Activated CD8-positive, alpha-beta memory T cell treated with anti-CD3 and anti-CD28 coated beads for 1 hour (primary cell): ENCODE measurements around the gene NSD2.
"Not testable (repeated sequence)": the region's sequence is repeated elsewhere in the genome, so short reads cannot be mapped to it uniquely, and the experiment has no call there.

Experiments used
- DNase-seq, 2 donors: peaks; one replicate each; pipeline ENCODE4 v3.0.0-alpha.2; 2020; ENCODE audit warnings: low read depth in 1 of 2; ENCODE audit errors: extremely low read depth in 1 of 2

The NSD2 gene

DNA sequence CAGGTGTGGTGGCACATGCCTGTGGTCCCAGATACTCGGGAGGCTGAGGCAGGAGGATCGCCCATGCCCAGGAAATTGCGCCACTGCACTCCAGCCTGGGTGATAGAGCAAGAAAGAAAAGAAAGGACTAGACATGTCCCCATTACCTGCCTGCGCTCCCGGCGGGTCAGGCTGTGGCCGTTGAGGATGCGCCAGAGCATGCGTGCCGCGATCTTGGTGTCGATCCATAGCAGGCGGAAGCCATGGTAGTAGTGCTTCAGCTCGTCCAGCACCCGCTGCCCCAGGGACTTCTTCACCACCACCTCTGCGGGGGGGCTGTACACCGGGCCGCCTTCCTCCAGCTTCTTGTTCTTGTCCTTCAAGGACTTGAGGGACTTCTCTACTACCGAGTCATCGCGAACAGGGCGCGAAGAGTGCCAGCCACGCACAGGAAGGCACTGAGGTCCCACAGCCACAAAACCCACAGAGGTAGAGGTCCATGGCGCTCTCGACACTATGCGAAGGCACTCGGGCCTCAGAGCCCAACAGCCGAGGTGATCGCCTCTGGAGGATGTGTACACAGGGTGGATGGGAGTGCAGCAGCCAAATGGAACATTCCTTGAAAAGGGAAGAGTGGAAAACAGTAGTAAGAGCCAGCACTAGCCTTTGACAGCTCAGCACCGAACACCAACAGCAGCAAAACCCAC lies 29.8 kb upstream of the NSD2 start:
- no peak for DNase-seq

DNA sequence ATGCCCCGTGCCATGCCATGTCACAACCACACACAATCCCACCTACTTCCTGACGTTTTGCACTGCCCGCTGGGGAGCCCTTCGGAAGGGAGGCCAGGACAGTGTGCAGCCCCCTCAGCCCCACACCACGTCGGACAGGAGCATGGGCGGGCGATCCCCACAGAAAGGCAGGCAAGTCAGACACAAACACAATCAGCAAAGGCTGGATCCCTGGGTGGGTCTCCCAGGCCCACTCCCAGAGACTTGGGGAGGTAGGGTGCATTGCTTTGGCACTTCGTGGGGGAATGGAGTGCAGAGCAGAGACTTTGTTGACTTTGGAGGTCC lies 29.3 kb upstream of the NSD2 start:
- DNase-seq: no peak

DNA sequence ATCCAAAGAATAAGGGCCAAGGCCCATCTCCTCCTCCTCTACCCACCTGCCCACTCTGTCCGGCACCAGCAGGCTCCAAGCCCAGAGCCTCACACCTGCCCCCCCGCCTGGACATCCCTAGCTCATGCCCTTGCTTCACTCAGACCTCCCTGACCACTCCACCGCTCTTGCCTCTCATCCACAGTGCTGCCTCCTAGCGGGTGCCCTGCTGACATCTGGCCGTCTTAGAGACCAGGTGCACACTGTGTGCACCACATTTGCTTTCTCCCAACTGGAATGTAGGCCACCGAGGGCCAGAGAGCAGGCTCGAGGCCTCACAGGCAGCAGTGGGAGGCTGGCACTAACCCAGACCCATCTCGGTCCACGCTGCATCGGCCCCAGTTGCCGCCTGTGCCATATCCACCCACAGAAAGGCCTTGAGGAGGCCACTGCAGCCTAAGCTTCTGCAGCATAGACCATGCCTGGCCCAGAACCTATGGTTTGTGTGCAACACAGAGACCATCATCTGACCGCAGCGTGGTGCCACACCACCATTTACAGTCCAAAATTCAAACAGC lies 28.8 kb upstream of the NSD2 start:
- DNase-seq: no peak

DNA sequence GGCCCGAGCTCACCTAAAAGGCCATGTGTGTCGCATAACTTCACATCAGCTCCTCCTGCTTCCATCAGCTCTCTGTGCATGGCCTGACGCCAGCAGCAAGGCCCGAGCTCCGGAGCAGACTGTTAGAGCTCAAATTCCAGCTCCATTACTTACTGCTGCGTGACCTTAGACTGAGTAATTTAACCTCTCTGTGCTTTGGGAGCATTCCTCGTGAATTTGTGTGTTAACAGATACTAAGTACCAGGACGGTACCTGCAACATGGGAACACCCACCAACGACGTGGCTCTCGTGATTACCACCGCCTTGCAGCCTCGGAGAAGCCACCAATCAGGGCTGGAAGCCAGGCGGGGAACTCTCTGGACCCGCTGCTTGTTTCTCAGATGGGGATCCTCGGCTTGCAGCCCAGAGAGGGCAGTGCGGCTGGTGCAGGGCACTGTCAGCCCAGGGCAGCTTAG lies 28.2 kb upstream of the NSD2 start:
- no peak for DNase-seq

DNA sequence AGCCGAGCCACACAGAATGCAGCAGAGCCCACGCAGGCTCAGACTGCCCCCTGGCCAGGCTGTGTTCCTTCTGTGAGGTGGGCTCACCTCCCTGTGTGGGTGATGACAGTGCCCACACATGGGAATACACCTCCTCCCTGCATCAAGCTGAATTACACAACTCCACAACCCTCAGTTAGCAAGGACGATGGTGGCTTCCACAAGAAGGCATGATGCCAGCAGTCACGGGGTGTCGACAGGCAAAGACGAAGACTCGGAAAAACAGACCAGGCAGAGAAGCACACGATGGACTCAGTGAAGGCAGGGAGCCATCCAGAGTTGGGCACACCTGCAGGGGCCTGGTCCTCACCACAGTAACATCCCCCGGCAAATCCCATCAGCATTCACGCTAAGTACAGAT lies 27.3 kb upstream of the NSD2 start:
- DNase-seq: no peak

DNA sequence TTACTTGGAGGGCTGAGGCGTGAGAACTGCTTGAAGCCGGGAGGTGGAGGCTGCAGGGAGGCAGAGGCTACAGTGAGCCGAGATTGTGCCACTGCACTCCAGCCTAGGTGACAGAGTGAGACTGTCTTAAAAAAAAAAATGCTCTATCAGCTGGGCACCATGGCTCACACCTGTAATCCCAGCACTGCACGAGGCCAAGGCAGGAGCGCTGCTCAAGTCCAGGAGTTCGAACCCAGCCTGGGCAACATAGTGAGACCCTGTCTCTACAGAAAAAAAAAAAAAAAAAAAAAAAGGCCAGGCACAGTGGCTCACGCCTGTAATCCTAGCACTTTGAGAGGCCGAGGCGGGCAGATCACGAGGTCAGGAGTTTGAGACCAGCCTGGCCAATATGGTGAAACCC lies 26.6 kb upstream of the NSD2 start:
- not testable (repeated sequence) for DNase-seq

DNA sequence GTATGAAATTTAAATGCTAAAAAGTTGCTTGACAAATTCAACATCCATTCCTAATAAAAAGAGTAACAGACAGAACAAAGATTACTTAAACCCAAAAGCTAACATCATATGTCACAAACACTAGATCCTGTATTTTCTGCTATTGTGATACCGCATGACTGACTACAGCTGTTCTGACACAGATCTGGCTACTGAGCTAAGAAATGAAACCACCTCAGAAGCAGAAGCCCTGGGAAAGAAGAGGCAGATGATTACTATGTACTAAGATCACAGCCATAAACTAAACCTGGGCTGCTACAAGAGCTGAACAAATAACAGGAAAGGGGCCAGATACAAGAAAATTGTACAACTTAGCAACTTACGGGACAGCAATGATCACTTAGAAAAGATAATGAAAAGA lies 24.6 kb upstream of the NSD2 start:
- DNase-seq: no peak

DNA sequence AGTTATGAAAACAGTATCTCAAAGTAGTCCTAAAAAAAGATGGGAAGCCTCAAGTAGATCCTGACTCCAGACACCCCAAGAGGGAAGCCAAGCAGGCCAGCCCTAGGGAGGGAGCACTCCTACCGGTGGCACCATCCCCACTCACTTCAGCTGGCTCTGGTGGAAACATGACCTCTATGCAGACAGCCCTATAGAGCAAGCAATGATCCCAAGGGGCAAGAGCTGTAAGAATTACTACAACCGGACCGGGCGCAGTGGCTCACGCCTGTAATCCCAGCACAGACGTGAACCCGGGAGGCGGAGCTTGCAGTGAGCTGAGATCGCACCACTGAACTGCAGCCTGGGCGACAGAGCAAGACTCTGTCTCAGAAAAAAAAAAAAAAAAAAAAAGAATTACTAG lies 20.9 kb upstream of the NSD2 start:
- DNase-seq: no peak

DNA sequence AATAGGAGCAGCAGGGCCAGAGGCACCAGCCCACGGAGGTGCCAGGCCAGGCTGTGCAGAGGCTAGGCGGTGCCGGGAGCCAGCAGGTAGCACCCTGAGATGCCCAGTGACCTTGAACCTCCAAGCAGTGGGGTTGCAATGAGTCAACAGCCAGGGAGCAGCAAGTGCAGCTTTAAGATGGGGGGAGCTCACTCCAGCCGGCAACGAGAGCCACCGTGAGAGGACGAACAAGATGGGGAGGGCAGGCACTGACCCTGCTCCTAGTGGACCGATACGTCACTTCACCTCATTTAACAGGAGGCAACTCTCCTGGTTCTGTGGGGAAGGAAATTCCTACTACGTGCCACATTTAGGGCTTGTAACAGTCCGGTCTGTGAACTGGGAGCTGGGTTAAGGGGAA lies 20.0 kb upstream of the NSD2 start:
- DNase-seq: no peak

DNA sequence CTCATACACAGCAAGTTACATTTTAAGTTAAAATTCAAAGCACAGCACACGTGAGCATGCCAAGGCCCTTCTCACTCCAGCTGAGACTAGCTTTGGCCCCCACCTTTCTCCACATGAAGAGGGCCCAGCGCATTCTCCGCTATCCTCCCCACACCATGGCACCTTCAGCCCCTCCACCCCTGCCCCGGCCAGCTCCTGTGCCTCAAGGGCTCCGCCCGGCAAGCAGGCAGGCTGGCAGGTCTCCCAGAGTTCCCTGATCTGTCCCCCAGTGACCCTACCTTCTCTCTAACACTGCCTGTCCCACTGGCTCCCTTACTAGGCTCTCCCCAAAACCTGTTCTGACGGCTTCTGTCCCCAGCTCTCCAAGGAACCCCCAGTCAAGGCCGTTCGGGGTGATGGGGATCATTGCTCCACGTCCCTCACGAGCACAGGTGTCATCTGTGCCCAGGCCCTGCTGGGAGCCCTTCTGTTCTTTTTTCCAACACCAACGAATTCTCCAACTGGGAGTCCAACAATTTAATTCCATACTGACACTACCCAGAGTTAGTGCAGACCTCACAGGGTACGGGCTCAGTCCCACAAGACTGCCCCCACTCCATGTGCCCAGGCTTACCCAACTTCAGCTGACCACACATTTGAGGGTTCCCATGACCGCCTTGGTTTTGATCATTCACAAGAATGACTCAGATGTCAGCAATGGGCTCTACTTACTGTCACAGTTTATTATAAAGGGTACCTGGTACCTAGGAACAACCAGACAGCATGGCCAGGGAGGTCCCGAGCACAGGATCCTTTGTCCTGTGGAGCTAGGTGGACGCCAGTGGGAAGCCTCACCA lies 19.4 kb upstream of the NSD2 start:
- no peak for DNase-seq

DNA sequence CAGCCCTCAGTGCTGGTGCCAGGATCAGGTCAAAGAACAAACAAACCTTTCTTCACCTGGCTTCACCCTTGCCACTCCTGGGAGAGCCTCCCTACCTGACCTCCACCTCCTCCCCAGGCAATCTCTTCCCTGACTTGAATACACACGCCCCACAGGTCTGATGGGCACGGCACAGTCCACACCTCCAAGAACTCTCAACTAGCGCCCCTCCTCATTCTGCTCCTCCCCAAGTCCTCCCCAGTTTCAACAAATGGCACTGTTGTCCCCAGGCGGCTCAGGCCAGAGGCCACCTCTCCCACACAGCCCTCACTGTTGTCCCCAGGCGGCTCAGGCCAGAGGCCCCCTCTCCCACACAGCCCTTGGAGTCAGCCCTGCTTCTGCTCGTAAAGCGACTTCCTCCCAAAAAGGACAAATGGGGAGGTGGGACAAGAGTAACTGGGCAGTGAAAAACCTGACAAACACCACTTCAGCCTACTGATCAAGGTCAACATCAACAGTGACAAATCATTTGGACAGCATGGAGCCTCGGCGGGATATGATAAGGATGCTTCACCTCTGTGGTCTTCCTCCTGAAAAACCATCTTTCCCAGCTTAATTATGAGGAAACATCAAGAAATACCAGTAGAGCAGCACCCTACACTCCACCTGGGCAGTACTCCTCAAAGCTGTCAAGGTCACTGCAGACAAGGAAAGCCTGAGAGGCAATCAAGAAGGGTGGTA lies 18.1 kb upstream of the NSD2 start:
- no peak for DNase-seq

DNA sequence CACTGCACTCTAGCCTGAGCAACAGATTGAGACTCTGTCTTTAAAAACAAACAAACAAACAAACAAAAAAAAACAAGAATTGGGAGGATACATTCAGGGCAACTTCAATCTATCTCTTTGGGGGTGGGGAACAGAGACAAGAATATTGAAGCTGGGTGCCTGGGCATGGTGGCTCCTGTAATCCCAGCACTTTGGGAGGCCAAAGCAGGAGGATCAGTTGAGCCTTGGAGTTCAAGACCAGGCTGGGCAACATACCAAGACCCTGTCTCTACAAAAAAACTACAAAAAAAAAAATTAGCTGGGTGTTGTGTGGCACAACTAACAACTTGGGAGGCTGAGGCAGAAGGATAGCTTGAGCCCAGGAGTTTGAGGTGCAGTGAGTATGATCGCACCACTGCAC lies 16.4 kb upstream of the NSD2 start:
- no peak for DNase-seq

DNA sequence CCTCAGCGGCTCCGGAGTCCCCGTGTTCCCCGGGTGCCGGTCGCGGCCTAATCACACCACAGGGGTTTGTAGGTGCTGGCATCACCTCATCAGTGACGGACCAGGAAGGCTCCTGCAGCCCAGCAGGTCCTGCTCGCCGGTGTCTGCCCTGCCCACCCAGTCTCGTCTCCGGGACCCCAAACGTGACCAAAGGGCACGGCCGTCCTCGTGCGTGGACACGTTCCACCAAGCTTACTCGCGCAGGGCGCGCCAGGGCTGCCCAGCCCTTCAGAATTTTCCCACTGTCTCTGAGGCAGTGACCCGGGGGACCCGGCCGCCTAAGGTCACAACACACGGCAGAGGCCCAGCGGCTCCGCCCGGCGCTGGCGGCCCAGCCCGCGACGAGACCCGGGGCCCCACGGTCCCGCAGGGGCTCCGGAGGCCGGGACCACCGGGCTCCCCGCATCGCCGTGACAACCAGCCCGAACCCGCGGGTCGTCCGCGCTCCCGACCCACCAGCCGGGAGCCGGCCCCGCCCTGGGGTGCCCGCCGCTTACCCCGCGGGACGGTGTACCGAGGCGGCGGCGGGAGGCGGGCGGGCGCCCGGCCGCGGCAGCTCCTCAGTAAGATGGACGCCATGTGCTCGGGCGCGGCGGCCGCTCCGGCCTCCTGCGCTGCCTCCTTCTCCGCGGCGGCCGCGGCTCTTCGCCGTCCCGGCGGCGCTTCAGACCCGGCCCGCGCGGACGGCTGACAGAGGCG lies 15.7 kb upstream of the NSD2 start:
- DNase-seq: no peak

DNA sequence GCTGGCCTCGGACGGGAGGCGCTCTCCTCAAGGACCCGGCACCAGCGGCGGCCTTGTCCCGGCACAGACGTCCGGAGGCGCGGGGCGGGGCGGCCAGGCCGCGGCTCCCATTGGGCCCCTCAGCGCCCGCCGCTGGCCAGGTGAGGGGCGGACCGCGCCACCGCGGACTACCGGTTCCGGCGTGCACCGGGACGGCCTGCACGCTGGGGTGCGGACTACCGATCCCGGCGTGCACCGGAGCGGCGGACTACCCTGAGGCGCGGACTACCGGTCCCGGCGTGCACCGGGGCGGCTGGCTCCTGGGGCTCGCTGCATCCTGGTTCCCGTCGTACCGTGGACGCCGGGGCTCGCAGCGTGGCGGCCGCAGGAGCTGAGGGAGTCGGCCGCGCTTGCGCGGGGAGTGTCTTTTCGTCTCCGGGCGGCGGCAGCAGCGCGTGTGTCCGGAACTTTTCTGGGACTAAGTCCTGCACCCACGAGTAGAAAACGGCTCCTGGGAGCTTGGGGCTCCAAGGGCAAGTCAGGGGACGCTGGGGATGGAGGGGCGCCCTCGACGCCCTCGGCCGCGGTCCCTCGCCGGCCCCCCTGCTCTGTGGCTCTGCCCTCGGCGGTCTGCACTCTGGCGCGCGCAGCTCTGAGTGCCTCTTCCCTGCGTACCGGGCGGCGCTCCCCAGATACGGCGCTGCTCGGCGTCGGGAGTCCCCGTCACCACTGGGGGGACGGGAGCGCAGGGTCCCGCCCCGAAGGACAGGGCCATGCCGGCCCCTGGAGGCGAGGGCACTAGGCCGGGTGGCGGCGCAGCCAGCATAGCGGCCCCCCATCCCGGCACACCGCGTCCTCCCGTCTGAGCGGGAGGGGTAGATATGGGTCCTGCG lies 14.9 kb upstream of the NSD2 start, which contains the start of gene LETM1:
LETM1 (minus strand) TSS at position 86 of the 872 bp plus-strand sequence. CDS start 206 bp downstream, outside the sequence.
- peak; percentile 78 to 89 for DNase-seq

DNA sequence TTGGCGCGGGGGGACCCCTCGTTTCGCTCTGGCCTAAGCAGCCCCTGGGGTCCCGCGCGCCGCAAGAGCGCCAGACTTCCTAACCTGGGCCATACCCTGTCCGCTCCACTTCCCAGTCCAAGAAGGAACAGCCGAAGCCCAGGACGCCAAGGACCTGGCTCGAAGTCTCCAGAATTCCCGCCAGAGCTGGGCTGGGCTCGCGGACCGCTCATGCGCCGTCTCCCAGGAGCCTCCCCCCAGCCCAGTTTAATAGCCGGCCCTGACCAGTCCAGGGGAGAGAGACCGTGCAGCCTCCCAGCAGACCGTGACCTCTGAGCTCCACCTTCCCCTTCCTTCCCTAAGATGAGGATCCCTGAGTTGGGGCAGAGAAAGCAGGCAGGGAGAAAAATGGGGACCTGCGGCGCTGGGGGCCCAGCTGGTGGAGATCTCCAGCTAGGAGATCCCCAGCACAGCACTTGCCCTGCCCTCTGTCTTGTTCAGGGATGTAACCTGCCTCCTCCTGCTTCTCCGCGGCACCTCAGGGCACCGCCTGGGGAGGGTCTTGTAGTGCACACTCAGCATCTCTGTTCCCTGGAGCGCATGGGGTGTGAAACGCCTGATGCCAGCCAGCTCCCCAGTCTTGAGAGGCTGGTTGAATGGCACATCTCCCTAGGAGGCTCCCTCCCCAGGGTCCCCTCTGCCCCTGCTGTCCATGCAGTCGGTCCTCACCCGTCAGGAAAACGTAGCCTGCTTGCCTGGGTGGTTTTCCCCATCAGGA lies 14.1 kb upstream of the NSD2 start:
- DNase-seq: no peak

DNA sequence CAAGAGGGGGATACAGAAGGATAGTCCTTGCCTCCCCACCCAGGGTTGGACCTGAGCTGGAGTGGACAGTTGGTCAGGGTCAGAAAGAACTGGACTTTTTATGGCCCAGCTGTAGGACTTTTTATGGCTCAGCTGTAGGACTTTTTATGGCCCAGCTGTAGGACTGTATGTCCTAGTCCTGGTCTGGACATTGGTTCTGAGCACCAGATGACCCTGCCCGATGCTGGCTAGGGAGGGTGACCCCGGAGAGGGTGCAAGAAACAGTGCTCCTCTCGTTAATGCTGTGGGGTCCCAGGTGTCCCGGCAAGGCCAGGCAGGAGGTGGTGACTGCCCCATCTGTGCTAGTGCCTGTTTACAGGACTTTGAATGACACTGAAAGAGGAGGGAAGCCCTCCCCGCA lies 13.3 kb upstream of the NSD2 start:
- DNase-seq: no peak

DNA sequence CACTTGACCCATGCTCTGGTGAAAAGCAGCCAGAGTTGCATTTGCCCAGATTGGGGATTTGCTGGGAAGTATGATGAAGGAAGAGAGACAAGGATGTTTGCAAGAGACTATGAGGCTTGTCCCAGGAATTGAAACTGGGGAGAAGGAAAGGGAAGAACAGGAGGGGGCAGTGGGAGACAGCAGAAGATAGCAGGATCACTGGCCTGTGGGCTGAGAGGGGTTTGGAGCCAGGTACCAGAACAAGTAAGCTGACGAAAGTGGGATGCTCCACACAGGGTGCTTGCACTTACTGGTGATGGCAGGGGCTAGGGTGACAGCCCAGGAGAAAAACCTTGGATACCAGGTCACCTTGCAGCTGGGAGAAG lies 11.8 kb upstream of the NSD2 start:
- DNase-seq: no peak

DNA sequence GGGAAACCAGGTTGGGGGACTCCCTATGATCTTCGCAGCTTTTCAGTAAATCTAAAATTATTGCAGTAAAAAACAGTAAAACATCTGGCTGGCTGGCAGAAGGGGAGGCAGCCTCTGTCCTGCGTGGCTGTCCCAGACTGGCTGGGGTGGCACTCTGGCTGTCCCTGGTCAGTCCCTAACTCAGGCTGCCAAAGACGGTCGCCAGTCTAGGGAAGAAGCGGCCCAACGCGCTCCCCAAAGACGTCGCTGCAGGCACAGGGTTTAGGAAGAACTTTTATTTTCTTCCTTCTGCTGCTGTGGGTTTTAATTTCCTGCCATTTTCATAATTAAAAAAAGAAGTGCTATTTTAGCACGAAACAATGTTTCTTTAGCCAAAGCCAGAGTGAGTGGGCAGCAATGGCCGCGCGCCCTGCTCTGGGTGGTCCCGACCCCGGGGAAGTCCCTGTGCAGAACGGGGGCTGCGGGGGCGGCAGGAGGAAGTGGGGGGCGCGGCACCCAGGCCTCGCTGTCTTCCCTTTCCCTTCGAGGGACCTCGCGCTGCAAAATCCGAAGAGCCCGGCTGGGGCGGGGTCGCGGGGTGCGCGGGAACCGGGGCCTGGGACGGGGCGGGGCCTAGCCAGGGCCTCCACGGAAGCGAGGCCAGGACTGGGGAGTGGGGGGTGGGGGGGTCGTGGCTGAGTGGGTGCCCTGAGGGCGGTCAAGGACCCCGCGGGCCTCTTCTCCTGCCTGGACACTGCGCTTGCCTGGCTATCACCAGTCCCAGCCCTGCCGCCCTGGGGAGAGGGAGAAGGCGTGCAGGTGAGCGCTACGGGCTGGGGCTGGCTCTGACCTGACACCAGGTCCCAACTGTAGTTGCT lies 8.9 kb upstream of the NSD2 start:
- DNase-seq: no peak
